Measurements from ENCODE around the gene WASHC4.

WASHC4 gene

DNA sequence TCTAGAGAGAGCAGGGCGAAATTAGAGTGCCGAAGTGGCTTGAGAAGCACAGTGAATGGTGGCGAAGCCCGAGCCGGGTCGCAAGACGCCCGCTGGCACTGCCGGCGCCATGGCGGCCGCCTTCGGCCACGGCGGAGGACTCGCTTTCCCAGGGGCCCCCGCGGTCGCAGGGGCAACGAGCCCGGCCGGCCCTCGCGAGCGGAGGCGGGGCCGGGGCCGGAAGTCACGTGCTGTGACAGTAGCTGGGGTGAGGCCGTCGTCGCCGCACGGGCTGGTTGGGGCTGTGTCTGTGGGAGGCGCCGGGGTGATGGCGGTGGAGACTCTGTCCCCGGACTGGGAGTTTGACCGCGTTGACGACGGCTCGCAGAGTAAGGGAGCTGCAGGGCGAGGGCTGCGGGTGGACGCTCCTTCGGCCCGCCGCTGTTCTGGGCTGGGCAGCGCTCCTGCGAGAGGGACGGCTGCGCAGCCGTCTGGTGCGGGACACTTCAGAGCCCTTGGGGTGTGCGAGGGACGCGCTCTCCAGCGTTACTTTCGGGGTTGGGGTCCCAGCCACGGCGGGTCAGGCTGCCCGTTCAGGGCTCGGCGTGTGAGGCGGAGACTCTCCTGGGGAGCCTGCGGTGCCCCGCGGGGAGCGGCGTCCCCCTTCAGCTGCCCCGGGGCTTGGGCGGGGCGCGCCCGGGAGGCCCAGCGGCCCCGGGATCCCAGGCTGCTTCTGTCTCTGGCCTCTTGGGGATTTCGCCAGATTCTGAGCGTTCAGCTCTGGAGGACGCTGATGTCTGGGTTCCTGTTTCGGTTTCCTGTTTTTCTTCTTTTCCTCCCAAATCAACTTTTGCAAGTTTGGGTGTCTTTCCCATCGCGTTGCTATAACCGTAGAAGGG is at the start of gene WASHC4:
Gene WASHC4 (plus strand): TSS at position 238 of the 878 bp plus-strand sequence. CDS start 70 bp downstream, at position 308.
- DNase-seq (ENCODE audit: low read depth, low spot score): peak; percentile 91
- in situ Hi-C loops (cut with HindIII; ENCODE audit: low sequenced_read_pairs): no loop called here
- peak within 1 kb of the TSS; percentile 91 for H3K4me3 ChIP-seq (ENCODE audit: low read depth, low read length)
- no peak for TF ChIP-seq CTCF (IDR thresholded peaks at IDR 0.05; ENCODE audit: low read depth, low read length)

DNA sequence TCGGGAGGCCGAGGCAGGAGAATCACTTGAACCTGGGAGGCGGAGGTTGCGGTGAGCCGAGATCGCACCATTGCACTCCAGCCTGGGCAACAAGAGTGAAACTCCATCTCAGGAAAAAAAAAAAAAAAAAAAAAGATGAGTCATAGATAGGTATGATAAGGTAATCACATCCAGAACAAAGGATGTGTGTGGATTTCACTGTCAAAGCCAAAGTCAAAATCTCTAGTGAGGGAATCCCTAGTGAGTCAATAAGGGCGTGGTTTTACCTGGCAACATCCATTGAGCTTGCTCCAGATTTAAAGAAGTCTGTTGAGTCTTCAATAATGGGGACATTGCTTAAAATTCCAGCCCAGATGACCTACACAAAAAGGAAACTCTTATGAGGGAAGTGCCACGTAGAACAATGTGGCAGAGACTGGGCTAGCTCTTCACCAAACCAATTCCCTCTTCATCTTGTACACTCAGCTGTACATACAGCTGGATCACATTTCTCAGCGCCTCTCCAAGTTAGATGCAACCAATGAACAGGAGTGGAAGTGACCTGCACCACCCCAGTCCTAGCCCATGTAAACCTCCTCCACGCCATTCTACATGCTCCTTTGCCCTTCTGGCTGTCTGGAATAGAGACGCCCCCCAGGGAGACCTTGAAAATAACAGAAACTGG is 46.7 kb upstream of the WASHC4 start:
- no peak for DNase-seq (ENCODE audit: low read depth, low spot score)
- no peak overlapping the region for H3K4me3 ChIP-seq (ENCODE audit: low read depth, low read length)
- in situ Hi-C loops (cut with HindIII; ENCODE audit: low sequenced_read_pairs): no loop called here
- no peak for TF ChIP-seq CTCF (IDR thresholded peaks at IDR 0.05; ENCODE audit: low read depth, low read length)

- no peak for TF ChIP-seq CTCF (IDR thresholded peaks at IDR 0.05; ENCODE audit: low read depth, low read length)
- in situ Hi-C loops (cut with HindIII; ENCODE audit: low sequenced_read_pairs): no loop called here
- DNase-seq (ENCODE audit: low read depth, low spot score): no peak
- no peak overlapping the region for H3K4me3 ChIP-seq (ENCODE audit: low read depth, low read length)
Measured at GRCh38 chr12:105064564-105065178, 42.9 kb upstream of the WASHC4 start.

- DNase-seq (ENCODE audit: low read depth, low spot score): peak; percentile 40
- in situ Hi-C loops (cut with HindIII; ENCODE audit: low sequenced_read_pairs): no loop called here
Measured at GRCh38 chr12:105067511-105068031, 40.0 kb upstream of the WASHC4 start.

GRCh38 chr12:105069936-105070702 is 37.4 kb upstream of the WASHC4 start:
- no peak for TF ChIP-seq CTCF (IDR thresholded peaks at IDR 0.05; ENCODE audit: low read depth, low read length)
- no peak for DNase-seq (ENCODE audit: low read depth, low spot score)
- in situ Hi-C loops (cut with HindIII; ENCODE audit: low sequenced_read_pairs): no loop called here
- no peak overlapping the region for H3K4me3 ChIP-seq (ENCODE audit: low read depth, low read length)

More at GRCh38 chr12:105067511-105068031, 40.0 kb upstream of the WASHC4 start:
- H3K4me3 ChIP-seq (ENCODE audit: low read depth, low read length): no peak overlapping the region
- TF ChIP-seq CTCF (IDR thresholded peaks at IDR 0.05; ENCODE audit: low read depth, low read length): no peak

DNA sequence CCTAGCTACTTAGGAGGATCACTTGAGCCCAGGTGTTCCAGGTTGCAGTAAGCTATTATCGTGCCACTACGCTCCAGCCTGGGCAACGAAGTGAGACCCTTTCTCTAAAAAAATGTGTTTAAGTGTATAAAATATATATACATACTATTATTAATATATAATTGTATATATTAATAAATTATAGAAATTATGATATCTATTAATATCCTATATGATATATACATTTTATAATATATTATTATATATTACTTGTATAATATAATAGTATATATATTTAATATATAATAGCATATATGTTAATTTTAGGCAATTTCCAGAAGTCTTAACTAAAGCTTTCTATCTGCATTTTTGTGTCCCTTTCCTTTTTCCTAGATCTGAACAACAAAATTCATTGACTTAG is 35.5 kb upstream of the WASHC4 start:
- in situ Hi-C loops (cut with HindIII; ENCODE audit: low sequenced_read_pairs): no loop called here
- no peak for DNase-seq (ENCODE audit: low read depth, low spot score)
- no peak for TF ChIP-seq CTCF (IDR thresholded peaks at IDR 0.05; ENCODE audit: low read depth, low read length)
- no peak overlapping the region for H3K4me3 ChIP-seq (ENCODE audit: low read depth, low read length)

All from astrocyte of the spinal cord (primary cell).